ENCODE results near the gene ADARB2.
"Not testable (repeated sequence)": the region's sequence is repeated elsewhere in the genome, so short reads cannot be mapped to it uniquely, and the experiment has no call there.

Gene ADARB2

GRCh38 chr10:1360011-1360557 is 377.2 kb downstream of the ADARB2 start:
- DNase-seq, result no peak

DNA sequence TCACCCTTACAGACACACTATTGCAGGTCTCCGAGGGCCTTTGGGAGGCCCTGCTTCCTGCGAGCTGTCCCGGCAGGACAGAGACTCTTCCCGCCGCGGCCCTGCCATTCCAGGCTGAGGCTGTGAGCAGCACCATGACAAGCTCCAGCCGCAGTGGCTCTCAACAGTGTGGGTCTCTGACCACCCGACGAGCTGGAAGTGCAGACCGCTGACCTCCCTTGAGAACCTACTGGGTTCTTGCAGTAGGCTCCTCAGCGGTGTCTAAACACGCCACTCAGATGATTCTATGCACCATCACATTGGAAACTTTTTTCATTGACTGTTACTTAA is 377.7 kb downstream of the ADARB2 start:
- no peak for DNase-seq

- no peak for DNase-seq
These were observed 378.3 kb downstream of the ADARB2 start for GRCh38 chr10:1358860-1359625.

GRCh38 chr10:1358147-1358546 is 379.2 kb downstream of the ADARB2 start:
- DNase-seq, result no peak

- no peak for DNase-seq
These were observed 381.0 kb downstream of the ADARB2 start for GRCh38 chr10:1356349-1356748.

- no peak for DNase-seq
These were observed 382.3 kb downstream of the ADARB2 start for GRCh38 chr10:1354809-1355710.

GRCh38 chr10:1352296-1352695 is 385.0 kb downstream of the ADARB2 start:
- DNase-seq, result not testable (repeated sequence)

GRCh38 chr10:1348773-1349050 is 388.6 kb downstream of the ADARB2 start:
- DNase-seq, result no peak

DNA sequence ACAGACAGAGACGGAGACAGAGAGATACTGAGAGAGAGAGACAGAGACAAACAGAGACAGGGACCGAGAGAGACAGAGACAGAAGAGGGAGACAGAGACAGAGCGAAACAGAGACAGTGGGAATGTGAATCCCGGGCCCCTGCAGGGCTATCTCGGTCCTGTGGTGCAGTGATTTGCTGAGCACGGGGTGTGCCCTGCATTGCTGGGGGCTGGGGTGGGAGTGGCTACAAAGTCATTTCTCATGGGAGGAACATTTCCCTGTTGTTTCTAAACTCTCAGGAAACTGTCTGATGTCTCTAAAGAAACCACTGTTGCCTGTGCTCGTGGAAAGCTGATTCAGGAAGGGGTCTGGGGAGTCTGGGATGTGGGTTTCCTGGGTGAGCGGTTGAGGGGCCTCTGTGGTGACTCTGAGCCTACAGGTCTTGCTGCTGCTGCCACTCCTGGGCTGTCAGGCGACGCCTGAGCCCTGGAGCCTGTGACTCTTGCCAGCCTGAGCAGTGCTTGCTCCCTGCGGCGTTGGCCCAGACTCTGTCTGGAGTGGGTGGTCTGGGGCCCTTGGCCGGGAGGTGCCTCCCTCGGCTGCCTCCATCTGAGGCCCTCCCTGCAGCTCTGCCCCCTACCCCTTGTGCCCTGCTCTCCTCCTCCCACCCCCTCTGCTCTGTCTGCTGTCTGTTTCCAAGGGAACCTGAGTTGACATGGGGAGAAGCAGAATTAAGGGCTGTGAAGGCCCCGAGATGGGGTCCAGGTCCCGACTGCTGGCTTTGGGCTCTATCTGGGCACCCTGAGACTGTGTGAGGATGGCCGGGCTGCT is 389.2 kb downstream of the ADARB2 start:
- no peak for DNase-seq

GRCh38 chr10:1347525-1347924 is 389.8 kb downstream of the ADARB2 start:
- no peak for DNase-seq

DNA sequence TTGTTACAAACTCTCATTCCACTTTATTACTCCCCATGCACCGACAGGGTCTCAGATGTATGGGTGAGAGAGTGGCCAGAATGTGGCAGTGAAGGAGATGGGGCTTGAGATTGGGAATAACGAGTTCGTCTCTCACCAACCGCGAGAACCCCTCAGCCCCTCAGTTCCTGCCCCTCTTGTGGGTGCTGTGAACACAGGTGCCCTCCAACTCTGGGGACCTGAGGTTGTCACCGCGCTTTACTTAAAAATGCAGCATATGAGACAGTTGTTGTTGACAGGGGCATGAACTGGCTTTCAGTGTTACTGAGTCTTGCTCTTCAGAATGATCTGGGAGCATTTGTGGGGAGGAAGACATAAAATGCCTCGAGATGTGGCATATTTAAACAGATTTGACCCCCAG is 391.1 kb downstream of the ADARB2 start:
- DNase-seq, result no peak

GRCh38 chr10:1345368-1345767 is 392.0 kb downstream of the ADARB2 start:
- DNase-seq, result no peak

DNA sequence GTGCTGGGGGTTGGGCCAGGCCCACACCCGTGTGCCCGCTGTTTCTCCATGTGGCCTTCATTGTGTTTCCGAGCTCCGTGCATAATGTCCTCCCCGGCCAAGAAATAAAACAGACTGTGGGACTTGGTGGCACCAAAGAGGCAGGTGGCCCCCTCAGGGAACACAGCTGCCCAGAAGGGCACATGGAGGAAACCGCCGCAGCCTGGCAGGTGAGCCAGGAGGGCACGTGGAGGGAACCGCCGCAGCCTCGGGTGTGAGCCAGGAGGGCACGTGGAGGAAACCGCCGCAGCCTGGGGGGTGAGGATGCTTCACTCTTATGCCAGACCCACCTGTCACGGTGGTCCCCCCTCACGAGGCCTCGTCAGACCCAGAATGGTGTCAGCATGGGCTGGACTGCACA is 392.5 kb downstream of the ADARB2 start:
- DNase-seq, result no peak

DNA sequence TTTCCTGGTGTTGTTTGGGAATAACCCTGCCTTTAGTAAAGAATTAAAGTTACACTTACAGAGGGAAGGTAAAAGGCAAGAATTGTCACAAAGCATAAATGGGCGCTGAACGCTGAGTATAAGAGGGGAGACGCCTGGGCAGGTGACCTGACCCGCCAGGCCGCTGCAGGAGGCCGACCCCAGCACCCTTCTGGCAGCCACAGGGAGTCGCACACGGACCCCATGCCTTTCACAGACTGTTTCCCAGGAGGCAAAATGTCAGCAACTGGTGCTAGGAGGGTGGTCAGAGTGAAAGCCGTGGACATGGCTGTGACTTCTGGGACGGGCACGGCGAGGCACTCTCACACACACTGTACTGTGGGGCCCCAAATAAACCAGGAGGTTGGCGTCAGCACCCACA is 392.9 kb downstream of the ADARB2 start:
- DNase-seq, result no peak

DNA sequence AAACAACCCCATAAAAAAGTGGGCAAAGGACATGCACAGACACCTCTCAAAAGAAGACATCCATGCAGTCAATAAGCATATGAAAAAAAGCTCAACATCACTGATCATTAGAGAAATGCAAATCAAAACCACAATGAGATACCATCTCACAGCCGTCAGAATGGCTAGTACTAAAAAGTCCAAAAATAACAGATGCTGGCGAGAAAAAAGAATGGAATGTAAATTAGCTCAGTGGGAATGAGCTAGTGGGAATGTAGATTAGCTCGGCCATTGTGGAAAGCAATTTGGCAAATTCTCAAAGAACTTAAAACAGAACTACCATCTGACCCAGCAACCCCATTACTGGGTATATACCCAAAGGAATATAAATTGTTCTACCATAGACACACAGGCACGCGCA is 394.1 kb downstream of the ADARB2 start:
- no peak for DNase-seq

DNA sequence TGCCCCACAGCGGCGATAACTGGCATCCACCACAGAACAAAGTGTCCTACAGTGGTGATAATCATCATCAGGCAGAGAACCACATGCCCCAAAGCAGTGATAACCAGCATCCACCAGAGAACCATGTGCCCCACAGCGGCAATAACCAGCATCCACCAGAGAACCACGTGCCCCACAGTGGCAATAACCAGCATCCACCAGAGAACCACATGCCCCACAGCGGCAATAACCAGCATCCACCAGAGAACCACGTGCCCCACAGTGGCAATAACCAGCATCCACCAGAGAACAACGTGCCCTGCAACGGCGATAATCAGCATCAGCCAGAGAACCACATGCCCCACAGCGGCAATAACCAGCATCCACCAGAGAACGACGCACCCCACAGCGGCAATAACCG is 396.3 kb downstream of the ADARB2 start:
- DNase-seq, result not testable (repeated sequence)

GRCh38 chr10:1339396-1339795 is 397.9 kb downstream of the ADARB2 start:
- DNase-seq, result no peak

GRCh38 chr10:1335642-1336041 is 401.7 kb downstream of the ADARB2 start:
- no peak for DNase-seq

DNA sequence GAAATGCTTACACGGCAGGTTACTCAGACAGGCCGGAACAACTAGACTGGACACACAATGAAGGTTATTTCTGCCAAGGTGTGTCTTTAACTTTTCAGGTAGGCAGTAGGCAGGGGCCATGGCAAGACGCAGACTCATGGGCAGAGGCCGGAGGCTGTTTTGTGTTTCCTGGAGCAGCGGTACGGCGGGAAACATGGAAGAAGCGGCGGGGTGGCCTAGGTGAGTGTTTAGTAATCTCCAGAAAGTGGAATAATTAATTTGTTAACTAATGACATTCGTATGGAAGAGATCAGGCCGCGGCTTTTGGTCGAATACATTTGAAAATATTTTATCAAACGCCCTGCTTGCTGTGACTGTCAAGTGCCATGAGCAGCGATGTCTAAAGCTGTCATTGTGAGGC is 403.3 kb downstream of the ADARB2 start:
- DNase-seq, result no peak

- no peak for DNase-seq
These were observed 405.8 kb downstream of the ADARB2 start for GRCh38 chr10:1331560-1331959.

DNA sequence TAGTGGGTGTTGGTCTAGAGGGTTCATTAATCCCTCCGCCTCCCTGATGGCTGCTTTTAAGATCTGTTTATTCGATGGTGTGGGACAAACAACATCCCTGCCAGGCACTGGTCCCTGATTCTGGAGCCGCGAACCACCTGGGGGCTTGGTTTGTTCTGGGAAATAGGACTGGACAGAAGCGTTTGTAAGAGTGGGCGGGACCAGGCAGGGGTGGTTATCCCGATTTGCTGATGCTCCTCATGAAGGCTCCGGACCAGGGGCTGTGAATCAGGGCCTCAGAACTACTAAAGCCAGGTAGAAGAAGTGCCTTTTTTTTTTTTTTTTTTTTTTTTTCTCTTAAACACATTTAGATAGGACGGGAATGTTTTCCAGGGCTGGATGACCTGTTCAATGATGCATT is 407.7 kb downstream of the ADARB2 start:
- DNase-seq, result no peak

DNA sequence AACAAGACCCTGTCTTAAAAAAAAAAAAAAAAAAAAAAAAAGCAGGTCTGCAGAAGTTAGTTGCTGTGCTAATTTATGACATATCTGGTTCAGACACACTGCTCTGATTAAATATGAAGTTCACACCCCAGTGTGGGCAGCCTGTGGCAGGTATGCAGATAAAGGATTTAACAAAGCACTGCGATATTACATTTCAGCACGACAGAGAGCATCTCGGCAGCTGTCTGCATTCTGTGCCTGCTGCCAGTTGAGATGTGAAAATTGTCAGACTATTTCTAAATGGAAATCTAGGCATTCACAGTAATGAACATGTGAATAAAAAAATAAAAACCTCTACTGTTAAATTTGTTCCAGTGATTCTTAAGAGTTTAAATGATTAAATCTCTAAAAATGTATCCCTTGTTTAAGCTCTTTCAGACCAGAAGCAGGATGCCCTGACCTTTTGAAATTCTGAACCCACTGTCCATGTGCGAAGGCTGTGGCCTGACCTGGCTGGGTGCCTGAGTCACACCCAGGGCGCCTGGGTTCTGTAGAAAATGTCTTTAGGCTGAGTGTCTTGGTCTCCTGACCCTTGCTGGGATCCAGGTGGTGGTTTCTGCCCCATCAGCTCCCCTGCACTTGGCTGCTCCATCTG is 408.2 kb downstream of the ADARB2 start:
- DNase-seq, result no peak

Data from EL (cell line).